ENCODE results near the gene OSBPL6. TPM values are rescaled to one million over a fixed set of nuclear protein-coding genes. Genes with fewer than 3 reads are reported as not detected.
"Not testable (repeated sequence)": the region's sequence is repeated elsewhere in the genome, so short reads cannot be mapped to it uniquely, and the experiment has no call there.

The OSBPL6 gene
- total and polyA plus RNA-seq, 4 donors: 0.75 to 2.4 (median 1.7) TPM

DNA sequence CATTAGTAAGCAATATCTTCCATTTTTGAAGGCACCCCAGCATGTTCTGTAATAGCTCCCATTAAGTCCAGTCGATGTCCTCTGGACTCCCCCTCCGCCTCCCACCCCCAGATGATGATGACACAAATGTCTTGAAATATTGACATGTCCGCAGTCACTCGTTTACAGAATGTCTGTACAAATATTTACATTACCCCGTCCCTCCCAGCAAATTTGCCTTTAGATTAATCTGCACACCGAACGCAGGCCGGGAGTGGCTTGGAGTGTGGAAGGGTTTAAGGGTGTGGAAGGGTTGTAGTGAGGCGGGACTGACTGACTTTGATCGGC lies 853 bp upstream of the OSBPL6 start:
- Histone ChIP-seq H3K36me3 (ENCODE audit: control insufficient read depth in 1 of 2, insufficient read depth in 2 of 2, low read length in 1 of 2) (no peaks in the 10 kb centered on the region), H3K4me3 (ENCODE audit: low read length in 2 of 2) (peak overlapping the region; percentile 73 to 78), H3K27ac (ENCODE audit: low read depth in 1 of 2, low read length in 2 of 2) (peak overlapping the region; percentile 16 to 73), H3K4me1 (ENCODE audit: control insufficient read depth in 1 of 2, insufficient read depth in 2 of 2, low read length in 2 of 2) (no peaks in the 10 kb centered on the region), H3K27me3 (ENCODE audit: control insufficient read depth in 1 of 2, insufficient read depth in 2 of 2, low read length in 1 of 2) (no peaks in the 10 kb centered on the region), H3K9me3 (ENCODE audit: control insufficient read depth, low read length) (no peaks in the 10 kb centered on the region)
- 16 to 18% methylated on average over 10 of the region's 10 CpGs for WGBS, 2 donors
- DNase-seq (no peak), ATAC-seq (ENCODE audit: low FRiP score) (no peak)
- intact Hi-C loops (cut with DNase I): loop anchor here (5.0 to 10.0 kb wide), 2 partner anchors 81 kb away; partner anchors contain the start of gene RBM45 (in 1 of the 2)

DNA sequence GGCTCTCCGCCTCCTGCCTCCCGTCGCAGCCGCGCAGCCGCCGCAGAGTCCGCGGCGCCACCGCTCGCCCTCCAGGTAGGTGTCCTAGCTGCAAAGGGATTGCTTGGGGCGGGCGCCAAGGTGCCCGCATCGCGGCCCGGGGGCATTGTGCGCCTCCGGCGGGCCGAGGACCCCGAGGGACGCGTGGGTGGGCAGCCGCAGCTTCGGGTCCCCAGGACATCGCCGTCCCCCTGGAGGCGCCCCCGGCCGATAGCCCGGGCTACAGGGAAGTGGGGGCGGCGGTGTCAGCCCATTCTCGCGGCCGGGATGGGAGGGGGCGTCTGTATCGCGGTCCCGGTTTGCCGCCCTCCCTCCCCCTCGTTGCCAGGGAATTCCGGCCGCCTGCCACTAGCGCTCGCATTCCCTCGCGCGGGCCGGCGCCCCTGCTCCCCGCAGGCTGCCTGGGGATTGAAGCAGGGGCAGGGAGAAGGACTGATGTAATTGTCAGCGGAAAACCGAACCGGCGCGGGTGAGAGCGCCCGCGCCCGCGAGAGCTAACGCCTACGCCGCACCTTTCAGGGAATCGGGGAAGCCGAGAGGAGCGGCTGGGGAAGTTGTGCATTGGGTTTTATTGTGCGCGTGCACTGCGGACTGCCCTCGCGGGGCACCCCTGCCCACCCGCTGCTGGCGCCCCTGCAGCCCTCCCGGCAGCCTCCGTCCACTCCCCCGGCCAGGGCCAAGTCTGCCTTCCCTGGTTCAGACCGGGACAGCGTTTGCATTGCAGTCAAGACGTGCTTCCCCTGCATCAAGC lies 483 bp downstream of the OSBPL6 start:
- H3K27ac ChIP-seq (ENCODE audit: low read depth in 1 of 2, low read length in 2 of 2): peak overlapping the region in 1 of 2 donors; percentile 34
- peak; percentile 56 to 80 for DNase-seq
- no peaks in the 10 kb centered on the region for H3K27me3 ChIP-seq (ENCODE audit: control insufficient read depth in 1 of 2, insufficient read depth in 2 of 2, low read length in 1 of 2)
- no peaks in the 10 kb centered on the region for H3K9me3 ChIP-seq (ENCODE audit: control insufficient read depth, low read length)
- peak; percentile 54 for ATAC-seq (ENCODE audit: low FRiP score)
- H3K36me3 ChIP-seq (ENCODE audit: control insufficient read depth in 1 of 2, insufficient read depth in 2 of 2, low read length in 1 of 2): no peaks in the 10 kb centered on the region
- 0% methylated on average over 40 to 83 of the region's 83 CpGs for WGBS, 2 donors
- H3K4me1 ChIP-seq (ENCODE audit: control insufficient read depth in 1 of 2, insufficient read depth in 2 of 2, low read length in 2 of 2): no peaks in the 10 kb centered on the region
- peak overlapping the region; percentile 73 to 78 for H3K4me3 ChIP-seq (ENCODE audit: low read length in 2 of 2)
- intact Hi-C loops (cut with DNase I): loop anchor here (5.0 to 10.0 kb wide), 3 partner anchors 80 to 83 kb away; partner anchors contain the start of gene RBM45 (in 1 of the 2)

DNA sequence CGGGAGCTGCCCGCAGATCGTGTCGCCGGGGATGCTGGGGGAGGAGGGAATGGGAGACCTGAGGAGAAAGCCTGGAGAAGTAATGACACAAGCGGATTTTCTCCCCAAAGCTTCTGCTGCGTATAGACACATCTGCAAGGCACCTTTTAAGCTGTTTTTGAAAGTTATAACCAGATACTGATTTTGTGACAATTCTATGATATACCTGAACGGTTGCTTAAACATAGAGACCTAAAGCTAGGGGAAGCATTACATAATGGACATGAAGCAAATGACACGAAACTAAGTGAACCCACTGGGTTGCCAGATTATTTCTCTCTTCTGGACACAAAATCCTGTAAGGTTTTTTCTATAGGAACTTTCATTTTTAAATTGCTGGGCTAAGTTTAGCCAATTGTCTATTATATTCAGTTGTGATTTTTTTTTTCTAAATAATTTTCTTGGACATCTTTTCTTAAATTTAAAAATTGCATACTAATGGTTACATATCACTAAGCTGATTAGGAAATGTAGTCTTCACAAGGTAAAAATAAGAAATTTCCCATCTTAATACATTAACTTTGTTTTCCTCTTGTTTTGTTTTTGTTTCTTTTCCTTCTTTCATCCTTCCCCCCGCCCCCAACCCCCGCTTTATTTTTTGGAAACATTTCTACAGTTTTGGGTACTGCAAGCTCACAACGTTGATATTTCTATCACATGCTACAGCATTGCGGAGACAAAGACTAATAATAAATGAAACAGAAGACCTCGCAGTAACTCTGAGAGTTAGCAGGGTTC lies 1.3 kb downstream of the OSBPL6 start:
- no peaks in the 10 kb centered on the region for H3K4me1 ChIP-seq (ENCODE audit: control insufficient read depth in 1 of 2, insufficient read depth in 2 of 2, low read length in 2 of 2)
- ATAC-seq (ENCODE audit: low FRiP score): no peak
- H3K9me3 ChIP-seq (ENCODE audit: control insufficient read depth, low read length): no peaks in the 10 kb centered on the region
- H3K27me3 ChIP-seq (ENCODE audit: control insufficient read depth in 1 of 2, insufficient read depth in 2 of 2, low read length in 1 of 2): no peaks in the 10 kb centered on the region
- no peak for DNase-seq
- H3K27ac ChIP-seq (ENCODE audit: low read depth in 1 of 2, low read length in 2 of 2): no peak overlapping the region
- no peaks in the 10 kb centered on the region for H3K36me3 ChIP-seq (ENCODE audit: control insufficient read depth in 1 of 2, insufficient read depth in 2 of 2, low read length in 1 of 2)
- 26 to 27% methylated on average over 14 of the region's 14 CpGs for WGBS, 2 donors
- intact Hi-C loops (cut with DNase I): loop anchor here (5.0 to 10.0 kb wide), 2 partner anchors 79 to 82 kb away; no protein-coding TSS in a partner anchor
- H3K4me3 ChIP-seq (ENCODE audit: low read length in 2 of 2): peak overlapping the region; percentile 73 to 78

DNA sequence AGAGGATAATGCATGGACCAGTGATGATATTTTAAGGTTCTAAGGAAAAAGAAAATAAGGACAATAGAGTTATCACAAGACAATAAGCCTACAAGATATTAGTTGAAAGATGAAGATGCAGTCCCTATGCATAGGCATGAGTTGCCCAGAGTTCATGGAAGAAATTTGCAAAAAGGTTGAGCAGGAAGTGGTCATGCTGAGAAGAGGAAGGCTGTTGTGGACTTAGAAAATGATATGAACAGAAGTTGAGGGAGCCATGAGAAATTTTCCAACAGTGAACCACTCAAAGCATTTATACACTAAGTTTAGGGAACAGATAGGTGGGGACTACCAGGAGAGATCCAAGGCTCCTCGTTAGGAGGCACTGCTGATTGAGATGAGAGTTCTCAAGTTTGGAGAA lies 3.5 kb downstream of the OSBPL6 start:
- no peaks in the 10 kb centered on the region for H3K9me3 ChIP-seq (ENCODE audit: control insufficient read depth, low read length)
- no peak overlapping the region for H3K27ac ChIP-seq (ENCODE audit: low read depth in 1 of 2, low read length in 2 of 2)
- no peaks in the 10 kb centered on the region for H3K4me1 ChIP-seq (ENCODE audit: control insufficient read depth in 1 of 2, insufficient read depth in 2 of 2, low read length in 2 of 2)
- WGBS, 2 donors: 97 to 99% methylated on average over 1 of the region's 1 CpG
- intact Hi-C loops (cut with DNase I): loop anchor here (5.0 to 10.0 kb wide), 2 partner anchors 77 to 80 kb away; no protein-coding TSS in a partner anchor
- no peak for DNase-seq
- H3K36me3 ChIP-seq (ENCODE audit: control insufficient read depth in 1 of 2, insufficient read depth in 2 of 2, low read length in 1 of 2): no peaks in the 10 kb centered on the region
- ATAC-seq (ENCODE audit: low FRiP score): no peak
- no peaks in the 10 kb centered on the region for H3K27me3 ChIP-seq (ENCODE audit: control insufficient read depth in 1 of 2, insufficient read depth in 2 of 2, low read length in 1 of 2)
- no peak overlapping the region for H3K4me3 ChIP-seq (ENCODE audit: low read length in 2 of 2)

DNA sequence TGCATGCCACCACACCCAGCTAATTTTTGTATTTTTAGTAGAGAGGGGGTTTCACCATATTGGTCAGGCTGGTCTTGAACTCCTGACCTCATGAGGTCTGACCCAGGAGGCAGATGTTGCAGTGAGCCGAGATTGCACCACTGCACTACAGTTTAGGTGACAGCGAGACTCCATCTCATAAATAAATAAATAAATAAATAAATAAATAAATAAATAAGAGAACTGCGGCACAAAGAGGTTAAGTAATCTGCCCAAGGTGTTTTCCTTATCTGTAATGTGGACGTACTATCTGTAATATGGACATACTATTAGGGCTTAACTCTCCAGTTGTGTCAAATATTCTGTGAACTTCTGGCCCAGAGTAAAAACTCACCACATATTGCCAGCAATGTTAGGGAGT lies 4.1 kb downstream of the OSBPL6 start:
- WGBS, 2 donors: 94 to 99% methylated on average over 4 of the region's 4 CpGs
- H3K36me3 ChIP-seq (ENCODE audit: control insufficient read depth in 1 of 2, insufficient read depth in 2 of 2, low read length in 1 of 2): not testable (repeated sequence)

DNA sequence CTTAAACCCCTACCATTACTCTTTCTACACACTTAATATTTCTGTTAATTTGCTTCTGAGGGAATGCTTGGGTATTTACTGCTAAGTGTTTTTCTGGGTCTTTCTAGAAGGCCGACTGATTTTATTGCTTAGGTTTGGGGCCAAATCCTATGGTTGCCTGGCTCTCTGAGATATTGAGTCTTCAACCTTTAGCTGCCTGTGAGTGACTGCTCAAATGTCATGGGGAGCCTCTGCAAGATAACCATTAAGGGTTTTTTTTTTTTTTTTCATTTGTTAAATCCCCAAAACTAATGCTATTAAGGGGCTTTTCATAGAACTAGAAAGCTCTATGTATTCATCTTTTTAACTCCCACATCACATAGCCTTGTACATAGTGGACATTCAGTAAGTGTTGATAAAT lies 5.0 kb downstream of the OSBPL6 start:
- ATAC-seq (ENCODE audit: low FRiP score) (no peak), DNase-seq (no peak)
- Histone ChIP-seq H3K4me1 (ENCODE audit: control insufficient read depth in 1 of 2, insufficient read depth in 2 of 2, low read length in 2 of 2) (no peaks in the 10 kb centered on the region), H3K27ac (ENCODE audit: low read depth in 1 of 2, low read length in 2 of 2) (no peak overlapping the region), H3K4me3 (ENCODE audit: low read length in 2 of 2) (no peak overlapping the region), H3K36me3 (ENCODE audit: control insufficient read depth in 1 of 2, insufficient read depth in 2 of 2, low read length in 1 of 2) (no peaks in the 10 kb centered on the region), H3K9me3 (ENCODE audit: control insufficient read depth, low read length) (no peaks in the 10 kb centered on the region), H3K27me3 (ENCODE audit: control insufficient read depth in 1 of 2, insufficient read depth in 2 of 2, low read length in 1 of 2) (no peaks in the 10 kb centered on the region)
- intact Hi-C loops (cut with DNase I): loop anchor here (5.0 to 10.0 kb wide), 2 partner anchors 75 to 78 kb away; no protein-coding TSS in a partner anchor
- 92 to 93% methylated on average over 1 of the region's 1 CpG for WGBS, 2 donors

More for the DNA sequence above, 4.1 kb downstream of the OSBPL6 start:
- H3K9me3 ChIP-seq (ENCODE audit: control insufficient read depth, low read length); ATAC-seq (ENCODE audit: low FRiP score); H3K27ac ChIP-seq (ENCODE audit: low read depth in 1 of 2, low read length in 2 of 2); H3K4me3 ChIP-seq (ENCODE audit: low read length in 2 of 2); DNase-seq; H3K4me1 ChIP-seq (ENCODE audit: control insufficient read depth in 1 of 2, insufficient read depth in 2 of 2, low read length in 2 of 2); H3K27me3 ChIP-seq (ENCODE audit: control insufficient read depth in 1 of 2, insufficient read depth in 2 of 2, low read length in 1 of 2): not testable (repeated sequence)
- intact Hi-C loops (cut with DNase I): loop anchor here (5.0 to 10.0 kb wide), 2 partner anchors 76 to 79 kb away; no protein-coding TSS in a partner anchor

DNA sequence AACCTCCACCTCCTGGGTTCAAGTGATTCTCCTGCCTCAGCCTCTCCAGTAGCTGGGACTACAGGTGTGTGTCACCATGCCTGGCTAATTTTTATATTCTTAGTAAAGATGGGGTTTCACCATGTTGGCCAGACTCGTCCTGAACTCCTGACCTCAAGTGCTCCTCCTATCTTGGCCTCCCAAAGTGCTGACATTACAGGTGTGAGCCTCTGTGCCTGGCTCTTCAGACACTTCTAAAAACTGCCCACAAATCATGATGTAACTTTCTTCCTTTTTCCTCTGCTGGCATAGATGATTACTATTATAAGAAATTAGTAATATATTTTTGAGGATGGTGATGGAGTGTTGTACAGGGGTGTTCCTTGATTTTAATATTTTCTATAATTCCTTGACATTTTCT lies 6.0 kb downstream of the OSBPL6 start:
- intact Hi-C loops (cut with DNase I): no loop called here
- WGBS, 2 donors: 89 to 95% methylated on average over 1 of the region's 1 CpG
- no peak for DNase-seq

DNA sequence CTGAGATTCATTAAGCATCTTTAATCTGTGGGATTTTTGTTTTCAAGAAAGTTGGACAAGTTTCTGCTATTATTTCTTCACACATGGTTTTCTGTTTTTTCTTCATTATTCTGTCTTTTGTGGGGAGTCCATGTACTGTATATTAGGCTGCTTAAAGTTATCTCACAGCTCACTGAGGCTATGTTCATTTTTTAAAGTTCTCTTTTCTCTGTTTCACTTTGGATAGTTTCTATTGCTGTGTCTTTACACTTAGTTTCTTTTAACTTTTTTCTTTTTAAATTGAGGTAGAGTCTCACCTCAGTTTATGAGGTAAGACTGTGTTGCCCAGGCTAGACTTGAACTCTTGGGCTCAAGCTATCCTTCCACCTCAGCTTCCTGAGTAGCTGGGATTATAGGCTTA lies 8.6 kb downstream of the OSBPL6 start:
- intact Hi-C loops (cut with DNase I): no loop called here
- no peaks in the 10 kb centered on the region for H3K9me3 ChIP-seq (ENCODE audit: control insufficient read depth, low read length)
- ATAC-seq (ENCODE audit: low FRiP score): no peak
- no peaks in the 10 kb centered on the region for H3K36me3 ChIP-seq (ENCODE audit: control insufficient read depth in 1 of 2, insufficient read depth in 2 of 2, low read length in 1 of 2)
- H3K27ac ChIP-seq (ENCODE audit: low read depth in 1 of 2, low read length in 2 of 2): no peak overlapping the region
- no peak for DNase-seq
- no peaks in the 10 kb centered on the region for H3K27me3 ChIP-seq (ENCODE audit: control insufficient read depth in 1 of 2, insufficient read depth in 2 of 2, low read length in 1 of 2)
- no peaks in the 10 kb centered on the region for H3K4me1 ChIP-seq (ENCODE audit: control insufficient read depth in 1 of 2, insufficient read depth in 2 of 2, low read length in 2 of 2)
- no peak overlapping the region for H3K4me3 ChIP-seq (ENCODE audit: low read length in 2 of 2)

More for the DNA sequence above, 6.0 kb downstream of the OSBPL6 start:
- no peak for ATAC-seq (ENCODE audit: low FRiP score)
- no peak overlapping the region for H3K4me3 ChIP-seq (ENCODE audit: low read length in 2 of 2)
- H3K9me3 ChIP-seq (ENCODE audit: control insufficient read depth, low read length): no peaks in the 10 kb centered on the region
- H3K27ac ChIP-seq (ENCODE audit: low read depth in 1 of 2, low read length in 2 of 2): no peak overlapping the region
- no peaks in the 10 kb centered on the region for H3K4me1 ChIP-seq (ENCODE audit: control insufficient read depth in 1 of 2, insufficient read depth in 2 of 2, low read length in 2 of 2)
- no peaks in the 10 kb centered on the region for H3K36me3 ChIP-seq (ENCODE audit: control insufficient read depth in 1 of 2, insufficient read depth in 2 of 2, low read length in 1 of 2)
- H3K27me3 ChIP-seq (ENCODE audit: control insufficient read depth in 1 of 2, insufficient read depth in 2 of 2, low read length in 1 of 2): no peaks in the 10 kb centered on the region
